Right atrium auricular region (tissue), 2 donors: Measurements from ENCODE around the gene CCDC187. TPM values are rescaled to one million over a fixed set of nuclear protein-coding genes. Genes with fewer than 3 reads are reported as not detected.
A peak's percentile ranks its signal among the peaks of the same experiment; 100 is the strongest.

Source experiments
- DNase-seq: peaks from one replicate; pipeline ENCODE4 v3.0.0-alpha.2; 2019; ENCODE audit warnings: low spot score
- H3K27ac ChIP-seq, 2 donors: fragments of 200-600 bp; sonication (generic); 1 replicate in 1 of 2; 2 replicates in 1 of 2; pipeline ENCODE4 v1.5.1; 2016 to 2019
- H3K27me3 ChIP-seq, 2 donors: fragments of 200-600 bp; sonication (generic); one replicate each; pipeline versions ENCODE4 v1.5.1 to v1.6.0; 2017 to 2019
- H3K36me3 ChIP-seq: fragments of 200-600 bp; sonication (generic); one replicate; pipeline ENCODE4 v1.5.1; 2016
- H3K4me1 ChIP-seq, 2 donors: fragments of 200-600 bp; sonication (generic); one replicate each; pipeline versions ENCODE4 v1.5.1 to v1.6.0; 2017 to 2019
- H3K4me3 ChIP-seq, 2 donors: fragments of 200-600 bp; sonication (generic); 1 replicate in 1 of 2; 2 replicates in 1 of 2; pipeline ENCODE4 v1.5.1; 2017 to 2019; ENCODE audit warnings: mild to moderate bottlenecking in 1 of 2, moderate library complexity in 1 of 2
- H3K9me3 ChIP-seq, 2 donors: fragments of 200-600 bp; sonication (generic); one replicate each; pipeline ENCODE4 v1.5.1; 2019
- CTCF ChIP-seq, 2 donors: fragments of 200-600 bp; sonication (generic); IDR thresholded peaks; one replicate each; pipeline ENCODE4 v1.5.1; 2019; ENCODE audit warnings: antibody characterized with exemption in 2 of 2
- total RNA-seq, 2 donors: library from RNA; depleted of rRNA; stranded (reverse); fragments of >200 nt; gene quantifications; one replicate each; pipeline ENCODE4 v1.1.0, GENCODE V29; 2016

The CCDC187 gene
- total RNA-seq, 2 donors from 2014 or later, result not detected

- H3K9me3 ChIP-seq, result no peaks in the 10 kb centered on the region
These were observed 44.8 kb upstream of the CCDC187 start for GRCh38 chr9:136348691-136349090.

GRCh38 chr9:136347472-136348256, 43.8 kb upstream of the CCDC187 start:
- TF ChIP-seq CTCF (IDR thresholded peaks at IDR 0.05), result no peak
- H3K36me3 ChIP-seq, result no peaks in the 10 kb centered on the region
- H3K4me1 ChIP-seq, result peaks cover 0 to 60% of the 10 kb centered on the region in 2 donors
- no peaks in the 10 kb centered on the region for H3K27me3 ChIP-seq
- H3K9me3 ChIP-seq, result no peaks in the 10 kb centered on the region
- H3K27ac ChIP-seq, result peak overlapping the region; percentile 0 to 89
- H3K4me3 ChIP-seq, result no peak overlapping the region
- DNase-seq, result no peak

More at GRCh38 chr9:136348691-136349090, 44.8 kb upstream of the CCDC187 start:
- peaks cover 0 to 60% of the 10 kb centered on the region in 2 donors for H3K4me1 ChIP-seq
- no peaks in the 10 kb centered on the region for H3K36me3 ChIP-seq
- no peak for TF ChIP-seq CTCF (IDR thresholded peaks at IDR 0.05)
- H3K27me3 ChIP-seq, result no peaks in the 10 kb centered on the region
- H3K27ac ChIP-seq, result no peak overlapping the region
- DNase-seq, result no peak
- no peak overlapping the region for H3K4me3 ChIP-seq

DNA sequence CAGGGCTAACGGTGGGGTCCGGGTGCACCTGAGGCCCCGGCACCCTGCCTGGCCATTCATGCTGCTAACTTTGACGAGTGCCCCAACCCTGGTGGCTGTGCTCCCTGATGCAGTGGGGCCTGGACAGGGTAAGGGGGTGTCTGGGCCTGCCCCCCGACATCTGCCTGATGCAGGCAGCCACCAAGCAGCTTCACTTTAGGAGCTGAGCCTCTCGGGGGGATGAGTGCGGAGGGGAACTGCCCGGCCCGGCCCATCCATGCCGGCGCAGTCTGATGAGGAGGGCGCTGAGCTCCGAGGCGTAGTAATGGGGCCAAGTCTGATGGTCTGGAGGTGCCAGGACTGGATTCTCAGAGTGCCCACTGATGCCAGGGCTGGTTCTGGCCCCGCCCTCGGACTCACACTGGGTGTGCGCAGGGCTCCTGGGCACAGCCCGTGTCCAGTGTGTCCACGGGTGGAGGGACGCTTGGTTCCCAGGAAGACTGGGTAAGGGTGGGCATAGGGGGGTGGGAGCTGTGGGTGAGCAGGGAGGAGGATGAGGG, 43.1 kb upstream of the CCDC187 start:
- no peak for TF ChIP-seq CTCF (IDR thresholded peaks at IDR 0.05)
- Histone ChIP-seq H3K4me1 (peaks cover 0 to 61% of the 10 kb centered on the region in 2 donors), H3K4me3 (no peak overlapping the region), H3K27ac (peak overlapping the region in 1 of 2 donors; percentile 89), H3K36me3 (no peaks in the 10 kb centered on the region), H3K9me3 (no peaks in the 10 kb centered on the region), H3K27me3 (no peaks in the 10 kb centered on the region)
- no peak for DNase-seq

- H3K4me1 ChIP-seq, result peaks cover 0 to 70% of the 10 kb centered on the region in 2 donors
- peak overlapping the region; percentile 89 to 91 for H3K27ac ChIP-seq
These were observed 42.2 kb upstream of the CCDC187 start for GRCh38 chr9:136346157-136346481.

DNA sequence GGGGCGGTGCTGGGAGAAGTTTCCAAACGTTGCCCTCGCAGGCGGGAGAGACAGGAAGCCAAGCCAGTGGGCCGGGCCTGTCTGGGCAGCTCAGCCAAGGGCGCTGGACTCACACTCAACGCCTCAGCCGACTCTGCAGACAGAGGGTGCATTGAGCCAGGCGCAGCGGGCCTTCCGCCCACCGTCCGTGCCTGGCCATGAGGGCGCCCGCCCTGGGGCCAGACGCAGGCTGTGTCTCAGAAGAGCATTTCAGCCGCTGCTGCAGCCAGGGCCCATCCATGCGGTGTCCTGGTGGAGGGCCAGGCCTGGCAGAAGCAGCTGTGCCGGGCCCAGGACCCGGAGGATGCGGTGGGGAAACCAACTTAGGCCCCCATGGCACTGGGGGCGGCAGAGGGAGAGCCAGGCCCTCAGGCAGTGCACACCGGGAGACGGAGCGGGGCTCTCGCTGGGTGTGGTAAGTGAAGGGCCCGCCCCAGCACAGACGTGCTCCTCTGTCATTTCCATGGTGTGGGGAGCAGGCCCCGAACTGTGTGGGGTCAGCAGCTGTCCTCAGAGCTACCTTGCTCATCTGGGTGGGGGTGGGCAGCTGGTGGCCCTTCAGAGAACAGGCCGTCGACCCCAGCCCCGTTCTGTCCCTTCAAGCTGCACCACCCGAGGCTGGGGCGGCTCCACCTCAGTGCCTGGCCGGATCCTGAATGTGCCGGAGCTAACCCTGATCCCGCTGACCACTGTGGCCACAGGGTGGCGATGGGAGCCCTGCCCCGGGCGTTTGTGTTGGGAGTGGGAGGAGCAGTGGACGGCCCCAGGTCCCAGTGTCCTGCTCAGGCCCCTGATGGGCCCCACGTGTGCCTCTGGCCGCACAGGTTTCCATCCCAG, 41.6 kb upstream of the CCDC187 start:
- Histone ChIP-seq H3K9me3 (no peaks in the 10 kb centered on the region), H3K27me3 (no peaks in the 10 kb centered on the region), H3K36me3 (no peaks in the 10 kb centered on the region), H3K27ac (peak overlapping the region; percentile 89 to 91), H3K4me3 (peak overlapping the region in 1 of 2 donors; percentile 39), H3K4me1 (peaks cover 0 to 76% of the 10 kb centered on the region in 2 donors)
- TF ChIP-seq CTCF (IDR thresholded peaks at IDR 0.05), result peak; percentile 28 to 67
- DNase-seq, result peak; percentile 91

More at GRCh38 chr9:136346157-136346481, 42.2 kb upstream of the CCDC187 start:
- Histone ChIP-seq H3K9me3 (no peaks in the 10 kb centered on the region), H3K4me3 (peak overlapping the region in 1 of 2 donors; percentile 39), H3K27me3 (no peaks in the 10 kb centered on the region), H3K36me3 (no peaks in the 10 kb centered on the region)
- DNase-seq, result no peak
- no peak for TF ChIP-seq CTCF (IDR thresholded peaks at IDR 0.05)
